PC-3 (cell line): ENCODE data around the gene MT1A.

Experiments used
- EZH2 ChIP-seq: fragments of 300-600 bp; sonication (generic); IDR thresholded peaks from one replicate; pipeline ENCODE4 v1.6.1; 2017; ENCODE audit warnings: antibody characterized with exemption, mild to moderate bottlenecking, low read length; ENCODE audit not compliant: unreplicated experiment
- EZH2phosphoT487 ChIP-seq: fragments of 300-600 bp; sonication (generic); IDR thresholded peaks from 2 replicates; pipeline ENCODE4 v1.6.1; 2018; ENCODE audit warnings: mild to moderate bottlenecking, antibody characterized with exemption, low read length, borderline replicate concordance
- TF ChIP-seq, protein P1 (sequence below): fragments of 300-600 bp; sonication (generic); conservative IDR thresholded peaks from 2 replicates; pipeline ENCODE4 v1.5.1; 2017; ENCODE audit warnings: antibody characterized with exemption, low read depth, mild to moderate bottlenecking, low read length

DNA sequence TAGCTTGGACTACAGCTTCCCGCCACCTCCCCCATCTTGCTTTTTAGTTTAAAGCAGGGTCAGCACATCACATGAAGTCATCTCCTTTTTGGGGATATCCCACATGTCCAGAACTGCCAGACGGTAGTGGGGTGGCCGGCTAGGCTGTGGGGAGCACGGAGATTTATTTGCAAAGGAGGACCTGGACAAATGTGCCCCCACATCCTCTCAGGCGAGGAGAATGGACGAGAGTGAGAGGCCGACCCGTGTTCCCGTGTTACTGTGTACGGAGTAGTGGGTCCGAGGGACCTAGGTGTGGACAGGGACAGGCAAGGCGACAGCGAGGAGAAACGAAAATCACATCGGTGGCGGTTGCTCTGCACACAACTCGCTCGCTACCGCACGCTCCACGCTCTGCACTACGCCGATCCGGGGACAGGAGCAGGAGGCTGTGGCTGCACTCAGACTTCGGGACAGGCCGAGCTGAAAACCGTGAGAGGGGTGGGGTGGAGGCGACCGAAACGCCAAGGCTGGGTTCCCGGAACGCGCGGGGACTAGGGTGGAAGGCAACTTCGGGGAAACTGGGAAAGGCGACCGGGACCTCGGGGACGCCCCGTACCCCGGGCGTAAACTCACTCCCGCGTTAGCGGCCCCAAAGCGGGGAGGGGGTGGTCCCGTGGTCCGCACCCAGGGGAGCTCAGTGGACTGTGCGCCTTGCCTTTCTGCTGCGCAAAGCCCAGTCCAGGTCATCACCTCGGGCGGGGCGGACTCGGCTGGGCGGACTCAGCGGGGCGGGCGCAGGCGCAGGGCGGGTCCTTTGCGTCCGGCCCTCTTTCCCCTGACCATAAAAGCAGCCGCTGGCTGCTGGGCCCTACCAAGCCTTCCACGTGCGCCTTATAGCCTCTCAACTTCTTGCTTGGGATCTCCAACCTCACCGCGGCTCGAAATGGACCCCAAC is at the start of gene MT1A:
- TF ChIP-seq EZH2phosphoT487, result no peak
- TF ChIP-seq EZH2, result no peak
- TF ChIP-seq, protein P1, sequence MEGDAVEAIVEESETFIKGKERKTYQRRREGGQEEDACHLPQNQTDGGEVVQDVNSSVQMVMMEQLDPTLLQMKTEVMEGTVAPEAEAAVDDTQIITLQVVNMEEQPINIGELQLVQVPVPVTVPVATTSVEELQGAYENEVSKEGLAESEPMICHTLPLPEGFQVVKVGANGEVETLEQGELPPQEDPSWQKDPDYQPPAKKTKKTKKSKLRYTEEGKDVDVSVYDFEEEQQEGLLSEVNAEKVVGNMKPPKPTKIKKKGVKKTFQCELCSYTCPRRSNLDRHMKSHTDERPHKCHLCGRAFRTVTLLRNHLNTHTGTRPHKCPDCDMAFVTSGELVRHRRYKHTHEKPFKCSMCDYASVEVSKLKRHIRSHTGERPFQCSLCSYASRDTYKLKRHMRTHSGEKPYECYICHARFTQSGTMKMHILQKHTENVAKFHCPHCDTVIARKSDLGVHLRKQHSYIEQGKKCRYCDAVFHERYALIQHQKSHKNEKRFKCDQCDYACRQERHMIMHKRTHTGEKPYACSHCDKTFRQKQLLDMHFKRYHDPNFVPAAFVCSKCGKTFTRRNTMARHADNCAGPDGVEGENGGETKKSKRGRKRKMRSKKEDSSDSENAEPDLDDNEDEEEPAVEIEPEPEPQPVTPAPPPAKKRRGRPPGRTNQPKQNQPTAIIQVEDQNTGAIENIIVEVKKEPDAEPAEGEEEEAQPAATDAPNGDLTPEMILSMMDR, result no peak
